H1 (cell line): ENCODE measurements around the gene CFAP221.

Source experiments
- ATF3 ChIP-seq: IDR thresholded peaks from 2 replicates; pipeline ENCODE4 v1.6.1; 2011; ENCODE audit warnings: low read depth, mild to moderate bottlenecking, low read length; ENCODE audit not compliant: insufficient read depth
- CBX8 ChIP-seq: fragments of 300-800, 300-1000 bp; sonication (generic); IDR thresholded peaks from 2 replicates; pipeline ENCODE4 v1.7.1; 2016; ENCODE audit warnings: low read depth, low read length, borderline replicate concordance
- CHD2 ChIP-seq: IDR thresholded peaks from 2 replicates; pipeline ENCODE4 v1.6.1; 2012; ENCODE audit warnings: low read length, improper control_type of control experiment
- CTCF ChIP-seq, 3 experiments: IDR thresholded peaks; 1 replicate in 2 of 3; 2 replicates in 1 of 3; pipeline versions ENCODE4 v1.5.1 to v1.6.1; 2011; ENCODE audit warnings: low read length in 3 of 3, mild to moderate bottlenecking in 3 of 3, inconsistent platforms in 2 of 3, low read depth in 1 of 3, moderate library complexity in 1 of 3; ENCODE audit not compliant: insufficient read depth in 1 of 3; ENCODE audit errors: control extremely low read depth in 1 of 3
- E2F6 ChIP-seq: IDR thresholded peaks from 2 replicates; pipeline ENCODE4 v1.6.1; 2012; ENCODE audit warnings: inconsistent platforms
- EZH2 ChIP-seq: fragments of 200-600 bp; sonication (generic); IDR thresholded peaks from 2 replicates; pipeline ENCODE4 v1.7.1; 2012; ENCODE audit warnings: low read depth, mild to moderate bottlenecking, moderate library complexity, low read length, inconsistent platforms; ENCODE audit not compliant: severe bottlenecking
- JUN ChIP-seq: IDR thresholded peaks from 2 replicates; pipeline ENCODE4 v1.6.1; 2011; ENCODE audit warnings: low read depth, mild to moderate bottlenecking, improper control_type of control experiment, low read length
- MAFK ChIP-seq: IDR thresholded peaks from 2 replicates; pipeline ENCODE4 v1.6.1; 2012; ENCODE audit warnings: low read depth, mild to moderate bottlenecking, improper control_type of control experiment, low read length
- POLR2AphosphoS5 ChIP-seq: IDR thresholded peaks from 2 replicates; pipeline ENCODE4 v1.6.1; 2011; ENCODE audit warnings: low read depth, low read length
- YY1 ChIP-seq: IDR thresholded peaks from 2 replicates; pipeline ENCODE4 v1.6.1; 2011; ENCODE audit warnings: low read depth, mild to moderate bottlenecking, low read length

- TF ChIP-seq CTCF (IDR thresholded peaks at IDR 0.05; ENCODE audit: control extremely low read depth in 1 of 3, insufficient read depth in 1 of 3, low read depth in 1 of 3, low read length in 3 of 3) = peak; percentile 96 to 98 (median 98)
- TF ChIP-seq CBX8 = no peak
- peak; percentile 72; the same call in 1 of the 2 replicates for TF ChIP-seq YY1
- TF ChIP-seq JUN = 0 out of 2 replicates have a peak, but pooled peaks have one; percentile 3
- no peak for TF ChIP-seq ATF3
- TF ChIP-seq CHD2 = no peak
- no peak for TF ChIP-seq EZH2
- no peak for TF ChIP-seq MAFK
- TF ChIP-seq E2F6 = no peak
- no peak for TF ChIP-seq POLR2AphosphoS5
Observed at GRCh38 chr2:119702918-119703401, 158.7 kb downstream of the CFAP221 start.
